SU-DHL-6 (cell line): Measurements from ENCODE around the gene CLCN7.

Experiments used
- H2AFZ ChIP-seq: fragments of 200-600 bp; sonication (generic); 2 replicates; pipeline ENCODE4 v1.6.1; 2014; ENCODE audit warnings: low read depth, mild to moderate bottlenecking, moderate library complexity, mixed read lengths, antibody characterized with exemption, low read length; ENCODE audit not compliant: severe bottlenecking
- H3F3A ChIP-seq: fragments of 200-600 bp; shearing (Covaris generic); 2 replicates; pipeline ENCODE4 v1.6.0; 2016; ENCODE audit warnings: antibody characterized with exemption, mild to moderate bottlenecking; ENCODE audit not compliant: insufficient read depth
- H3K27ac ChIP-seq: fragments of 200-600 bp; sonication (generic); 2 replicates; pipeline ENCODE4 v1.5.1; 2016; ENCODE audit warnings: low read depth, mild to moderate bottlenecking, low read length, moderate library complexity, mixed read lengths
- H3K27me3 ChIP-seq: fragments of 200-600 bp; sonication (generic), shearing (Covaris generic); 2 replicates; pipeline ENCODE4 v1.6.0; 2014; ENCODE audit warnings: mild to moderate bottlenecking, low read length
- H3K36me3 ChIP-seq: fragments of 200-600 bp; sonication (generic); 2 replicates; pipeline ENCODE4 v1.6.1; 2014; ENCODE audit warnings: mild to moderate bottlenecking, low read length, mixed read lengths
- H3K4me2 ChIP-seq: fragments of 300-600, 200-600 bp; shearing (Covaris generic), sonication (generic); 2 replicates; pipeline ENCODE4 v1.6.0; 2014; ENCODE audit warnings: low read length, low read depth, mild to moderate bottlenecking; ENCODE audit not compliant: poor library complexity, severe bottlenecking
- H3K4me3 ChIP-seq: fragments of 200-600 bp; sonication (generic); 2 replicates; pipeline ENCODE4 v1.5.1; 2014; ENCODE audit warnings: antibody characterized with exemption, low read length, mild to moderate bottlenecking, mixed read lengths; ENCODE audit not compliant: insufficient read depth, poor library complexity, severe bottlenecking
- H3K79me2 ChIP-seq: fragments of 200-600 bp; sonication (generic); 2 replicates; pipeline ENCODE4 v1.6.1; 2014; ENCODE audit warnings: mild to moderate bottlenecking, low read length, moderate library complexity; ENCODE audit not compliant: insufficient read depth
- H3K9ac ChIP-seq: fragments of 200-600 bp; sonication (generic); 2 replicates; pipeline ENCODE4 v1.7.0; 2014; ENCODE audit warnings: mild to moderate bottlenecking, low read length
- H3K9me2 ChIP-seq: fragments of 200-600 bp; sonication (generic); replicated peaks from 2 replicates; pipeline ENCODE4 v1.6.1; 2014; ENCODE audit warnings: low read length; ENCODE audit not compliant: insufficient read depth
- H3K9me3 ChIP-seq: fragments of 200-600 bp; sonication (generic); 2 replicates; pipeline ENCODE4 v1.6.1; 2014; ENCODE audit warnings: low read length, mixed read lengths; ENCODE audit not compliant: insufficient read depth
- H4K20me1 ChIP-seq: fragments of 200-600 bp; sonication (generic); 2 replicates; pipeline ENCODE4 v1.6.1; 2014; ENCODE audit warnings: low read depth, mild to moderate bottlenecking, antibody characterized with exemption, low read length, moderate library complexity, mixed read lengths
- CTCF ChIP-seq: fragments of 200-600 bp; sonication (generic); IDR thresholded peaks from one replicate; pipeline ENCODE4 v1.5.1; 2017; ENCODE audit warnings: antibody characterized with exemption, mild to moderate bottlenecking, low read length, moderate library complexity; ENCODE audit not compliant: insufficient read depth, poor library complexity, severe bottlenecking
- EZH2phosphoT487 ChIP-seq: fragments of 200-600 bp; sonication (generic), shearing (Covaris generic); conservative IDR thresholded peaks from 2 replicates; pipeline ENCODE4 v1.6.1; 2018; ENCODE audit warnings: mild to moderate bottlenecking, antibody characterized with exemption, low read length, moderate library complexity, mixed read lengths

CLCN7 gene

GRCh38 chr16:1508494-1509187 is 33.8 kb upstream of the CLCN7 start:
- TF ChIP-seq EZH2phosphoT487 (no peak), CTCF (no peak)
- Histone ChIP-seq H3K36me3 (no peaks in the 10 kb centered on the region), H3K79me2 (no peaks in the 10 kb centered on the region), H3K9ac (no peak overlapping the region), H4K20me1 (no peaks in the 10 kb centered on the region), H3K9me3 (no peaks in the 10 kb centered on the region), H3K4me2 (no peak overlapping the region), H3K27ac (no peak overlapping the region), H3K9me2 (no peaks in the 10 kb centered on the region), H3K4me3 (no peak overlapping the region), H2AFZ (no peak overlapping the region), H3K27me3 (no peaks in the 10 kb centered on the region), H3F3A (no peaks in the 10 kb centered on the region)

- TF ChIP-seq CTCF (no peak), EZH2phosphoT487 (no peak)
- H3K4me2 ChIP-seq: no peak overlapping the region
- H4K20me1 ChIP-seq: no peaks in the 10 kb centered on the region
- H3K4me3 ChIP-seq: no peak overlapping the region
- no peaks in the 10 kb centered on the region for H3F3A ChIP-seq
- no peak overlapping the region for H2AFZ ChIP-seq
- H3K9ac ChIP-seq: no peak overlapping the region
- no peaks in the 10 kb centered on the region for H3K27me3 ChIP-seq
- no peaks in the 10 kb centered on the region for H3K9me2 ChIP-seq
- H3K9me3 ChIP-seq: no peaks in the 10 kb centered on the region
- no peaks in the 10 kb centered on the region for H3K36me3 ChIP-seq
- H3K79me2 ChIP-seq: no peaks in the 10 kb centered on the region
- H3K27ac ChIP-seq: no peak overlapping the region
Observed at GRCh38 chr16:1506494-1507213, 31.8 kb upstream of the CLCN7 start.

- Histone ChIP-seq H3K9me2 (no peaks in the 10 kb centered on the region), H3K27me3 (no peaks in the 10 kb centered on the region), H2AFZ (no peak overlapping the region), H3K79me2 (no peaks in the 10 kb centered on the region), H3K36me3 (no peaks in the 10 kb centered on the region), H3F3A (no peaks in the 10 kb centered on the region), H3K4me2 (no peak overlapping the region), H3K9me3 (no peaks in the 10 kb centered on the region), H4K20me1 (no peaks in the 10 kb centered on the region), H3K4me3 (no peak overlapping the region), H3K9ac (no peak overlapping the region), H3K27ac (no peak overlapping the region)
- TF ChIP-seq EZH2phosphoT487: no peak
- TF ChIP-seq CTCF: no peak
Observed at GRCh38 chr16:1505912-1506311, 31.1 kb upstream of the CLCN7 start.
